ENCODE results near the gene SUPT6H.
A peak's percentile ranks its signal among the peaks of the same experiment; 100 is the strongest.

The SUPT6H gene

DNA sequence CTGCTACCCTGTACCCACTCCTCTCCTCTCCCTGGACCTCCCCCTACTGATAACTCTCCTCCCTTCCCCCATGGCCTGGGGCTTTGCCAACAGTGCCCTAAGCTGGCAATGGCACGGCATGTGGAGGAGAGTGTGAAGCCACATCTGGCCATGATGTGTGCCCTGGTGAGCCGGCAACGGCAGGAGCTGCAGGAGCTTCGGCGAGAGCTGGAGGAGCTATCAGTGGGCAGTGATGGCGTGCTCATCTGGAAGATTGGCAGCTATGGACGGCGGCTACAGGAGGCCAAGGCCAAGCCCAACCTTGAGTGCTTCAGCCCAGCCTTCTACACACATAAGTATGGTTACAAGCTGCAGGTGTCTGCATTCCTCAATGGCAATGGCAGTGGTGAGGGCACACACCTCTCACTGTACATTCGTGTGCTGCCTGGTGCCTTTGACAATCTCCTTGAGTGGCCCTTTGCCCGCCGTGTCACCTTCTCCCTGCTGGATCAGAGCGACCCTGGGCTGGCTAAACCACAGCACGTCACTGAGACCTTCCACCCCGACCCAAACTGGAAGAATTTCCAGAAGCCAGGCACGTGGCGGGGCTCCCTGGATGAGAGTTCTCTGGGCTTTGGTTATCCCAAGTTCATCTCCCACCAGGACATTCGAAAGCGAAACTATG lies 87.0 kb downstream of the SUPT6H start:
- Histone ChIP-seq H3K9me2 (ENCODE audit: low read depth, low read length) (no peaks in the 10 kb centered on the region), H3K27ac (ENCODE audit: low read depth, low read length, poor library complexity, severe bottlenecking) (peak overlapping the region; percentile 85), H3F3A (ENCODE audit: insufficient read depth, low read length) (no peaks in the 10 kb centered on the region), H3K9me3 (ENCODE audit: low read length) (no peaks in the 10 kb centered on the region), H2AFZ (ENCODE audit: low read length) (no peak overlapping the region), H3K79me2 (ENCODE audit: insufficient read depth, low read length) (peaks cover 9% of the 10 kb centered on the region), H3K4me1 (ENCODE audit: insufficient read depth, low read length, severe bottlenecking) (peaks cover 64% of the 10 kb centered on the region), H3K36me3 (ENCODE audit: insufficient read depth, low read length) (peaks cover 76% of the 10 kb centered on the region), H3K9ac (ENCODE audit: low read length) (no peak overlapping the region; the same call in 1 of the 2 replicates), H3K27me3 (ENCODE audit: insufficient read depth, low read length) (no peaks in the 10 kb centered on the region), H3K4me3 (ENCODE audit: low read depth, low read length, poor library complexity, severe bottlenecking) (no peak overlapping the region), H3K4me2 (ENCODE audit: low read length) (peak overlapping the region; percentile 11; the same call in 1 of the 2 replicates), H4K20me1 (ENCODE audit: insufficient read depth, low read length) (no peaks in the 10 kb centered on the region)
- TF ChIP-seq EZH2 (IDR thresholded peaks at IDR 0.05; ENCODE audit: borderline replicate concordance, low read length), result no peak
- TF ChIP-seq CTCF (IDR thresholded peaks at IDR 0.05; ENCODE audit: low read length), result no peak

DNA sequence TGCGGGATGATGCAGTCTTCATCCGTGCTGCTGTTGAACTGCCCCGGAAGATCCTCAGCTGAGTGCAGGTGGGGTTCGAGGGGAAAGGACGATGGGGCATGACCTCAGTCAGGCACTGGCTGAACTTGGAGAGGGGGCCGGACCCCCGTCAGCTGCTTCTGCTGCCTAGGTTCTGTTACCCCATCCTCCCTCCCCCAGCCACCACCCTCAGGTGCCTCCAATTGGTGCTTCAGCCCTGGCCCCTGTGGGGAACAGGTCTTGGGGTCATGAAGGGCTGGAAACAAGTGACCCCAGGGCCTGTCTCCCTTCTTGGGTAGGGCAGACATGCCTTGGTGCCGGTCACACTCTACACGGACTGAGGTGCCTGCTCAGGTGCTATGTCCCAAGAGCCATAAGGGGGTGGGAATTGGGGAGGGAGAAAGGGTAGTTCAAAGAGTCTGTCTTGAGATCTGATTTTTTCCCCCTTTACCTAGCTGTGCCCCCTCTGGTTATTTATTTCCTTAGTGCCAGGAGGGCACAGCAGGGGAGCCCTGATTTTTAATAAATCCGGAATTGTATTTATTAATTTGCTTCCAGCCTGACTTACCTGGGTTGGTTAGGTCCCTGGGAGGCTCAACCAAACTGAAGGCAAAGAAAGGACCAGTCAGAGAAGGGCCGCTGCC lies 87.6 kb downstream of the SUPT6H start:
- peak overlapping the region; percentile 85 for H3K27ac ChIP-seq (ENCODE audit: low read depth, low read length, poor library complexity, severe bottlenecking)
- peaks cover 73% of the 10 kb centered on the region for H3K36me3 ChIP-seq (ENCODE audit: insufficient read depth, low read length)

More for the DNA sequence above, 87.6 kb downstream of the SUPT6H start:
- Histone ChIP-seq H3F3A (ENCODE audit: insufficient read depth, low read length) (no peaks in the 10 kb centered on the region), H3K79me2 (ENCODE audit: insufficient read depth, low read length) (peaks cover 4% of the 10 kb centered on the region), H3K27me3 (ENCODE audit: insufficient read depth, low read length) (no peaks in the 10 kb centered on the region), H2AFZ (ENCODE audit: low read length) (no peak overlapping the region), H3K4me3 (ENCODE audit: low read depth, low read length, poor library complexity, severe bottlenecking) (no peak overlapping the region), H3K4me2 (ENCODE audit: low read length) (peak overlapping the region; percentile 11; the same call in 1 of the 2 replicates), H3K4me1 (ENCODE audit: insufficient read depth, low read length, severe bottlenecking) (peaks cover 64% of the 10 kb centered on the region), H3K9ac (ENCODE audit: low read length) (no peak overlapping the region; the same call in 1 of the 2 replicates), H3K9me3 (ENCODE audit: low read length) (no peaks in the 10 kb centered on the region), H3K9me2 (ENCODE audit: low read depth, low read length) (no peaks in the 10 kb centered on the region), H4K20me1 (ENCODE audit: insufficient read depth, low read length) (no peaks in the 10 kb centered on the region)
- TF ChIP-seq EZH2 (IDR thresholded peaks at IDR 0.05; ENCODE audit: borderline replicate concordance, low read length) (no peak), CTCF (IDR thresholded peaks at IDR 0.05; ENCODE audit: low read length) (no peak)

Measured in OCI-LY1 (cell line).